Smooth muscle cell (in vitro differentiated cells): ENCODE data around the gene SNTG2. TPM values are rescaled to one million over a fixed set of nuclear protein-coding genes. Genes with fewer than 3 reads are reported as not detected.

Source experiments
- DNase-seq: peaks from one replicate; lab custom pipeline; 2025; ENCODE audit not compliant: unreplicated experiment; lab: John Stamatoyannopoulos, UW
- H2AFZ ChIP-seq: fragments of 200-600 bp; sonication (generic); 2 replicates; pipeline ENCODE4 v1.6.0; 2016; ENCODE audit warnings: antibody characterized with exemption, low read depth, mild to moderate bottlenecking
- H3F3A ChIP-seq: fragments of 200-600 bp; sonication (generic); 2 replicates; pipeline ENCODE4 v1.6.0; 2017; ENCODE audit warnings: antibody characterized with exemption, low read depth
- H3K27ac ChIP-seq: fragments of 200-600 bp; sonication (generic); 2 replicates; pipeline ENCODE4 v1.5.1; 2016; ENCODE audit warnings: low read depth, mild to moderate bottlenecking
- H3K27me3 ChIP-seq: fragments of 200-600 bp; sonication (generic); 2 replicates; pipeline ENCODE4 v1.6.1; 2016; ENCODE audit warnings: low read depth, mild to moderate bottlenecking
- H3K36me3 ChIP-seq: fragments of 200-600 bp; sonication (generic); 2 replicates; pipeline ENCODE4 v1.5.1; 2016; ENCODE audit warnings: low read depth
- H3K4me1 ChIP-seq: fragments of 200-600 bp; sonication (generic); 2 replicates; pipeline ENCODE4 v1.5.1; 2016; ENCODE audit warnings: low read depth
- H3K4me2 ChIP-seq: fragments of 200-600 bp; sonication (generic); 2 replicates; pipeline ENCODE4 v1.6.0; 2016; ENCODE audit warnings: mild to moderate bottlenecking
- H3K4me3 ChIP-seq: fragments of 200-600 bp; sonication (generic); 2 replicates; pipeline ENCODE4 v1.5.1; 2016; ENCODE audit warnings: mild to moderate bottlenecking
- H3K79me2 ChIP-seq: fragments of 200-600 bp; sonication (generic); 2 replicates; pipeline ENCODE4 v1.6.0; 2016; ENCODE audit warnings: low read depth, mild to moderate bottlenecking
- H3K9ac ChIP-seq: fragments of 200-600 bp; sonication (generic); 2 replicates; pipeline ENCODE4 v1.6.0; 2016; ENCODE audit warnings: low read depth
- H3K9me3 ChIP-seq: fragments of 200-600 bp; sonication (generic); replicated peaks from 2 replicates; pipeline ENCODE4 v1.5.1; 2016; ENCODE audit warnings: low read depth
- H4K20me1 ChIP-seq: fragments of 200-600 bp; sonication (generic); 2 replicates; pipeline ENCODE4 v1.6.0; 2016; ENCODE audit warnings: low read depth
- CTCF ChIP-seq: fragments of 200-600 bp; sonication (generic); IDR thresholded peaks from 2 replicates; pipeline ENCODE4 v1.5.1; 2017; ENCODE audit warnings: borderline replicate concordance, mild to moderate bottlenecking, antibody characterized with exemption; ENCODE audit not compliant: insufficient read depth, poor library complexity, severe bottlenecking
- WGBS: methylation state at CpG from one replicate; pipeline ENCODE4 v1.1.7; 2016; ENCODE audit warnings: low lambda C conversion rate; 5-methylcytosine and 5-hydroxymethylcytosine counted together
- polyA plus RNA-seq: library from polyadenylated mRNA; unstranded; fragments of >200 nt; fragmentation: Nextera tagmentation; extraction: Ambion mirVana; gene quantifications from 2 replicates; pipeline ENCODE4 v1.2.1, GENCODE V29; 2016
- total RNA-seq: library from RNA; depleted of rRNA; stranded (reverse); fragments of >200 nt; gene quantifications from 2 replicates; pipeline ENCODE4 v1.2.3, GENCODE V29; 2014

SNTG2 gene
- total and polyA plus RNA-seq, 2 experiments from 2014 or later: 0.56 TPM; not detected in 1

GRCh38 chr2:1068822-1069221 is 118.2 kb downstream of the SNTG2 start:
- 54% methylated on average over 7 of the region's 7 CpGs for WGBS
- no peak for DNase-seq
- Histone ChIP-seq H3K4me3 (no peak overlapping the region), H4K20me1 (no peaks in the 10 kb centered on the region), H3F3A (no peaks in the 10 kb centered on the region), H3K4me1 (no peaks in the 10 kb centered on the region), H3K27ac (no peak overlapping the region), H3K9me3 (no peaks in the 10 kb centered on the region), H3K27me3 (no peaks in the 10 kb centered on the region), H2AFZ (no peak overlapping the region), H3K4me2 (no peak overlapping the region), H3K79me2 (no peaks in the 10 kb centered on the region), H3K36me3 (no peaks in the 10 kb centered on the region), H3K9ac (no peak overlapping the region)
- TF ChIP-seq CTCF: no peak

- no peak for TF ChIP-seq CTCF
- DNase-seq: no peak
- Histone ChIP-seq H3K9ac (no peak overlapping the region), H4K20me1 (no peaks in the 10 kb centered on the region), H3K4me2 (no peak overlapping the region), H3K9me3 (no peaks in the 10 kb centered on the region), H2AFZ (no peak overlapping the region), H3F3A (no peaks in the 10 kb centered on the region), H3K27me3 (no peaks in the 10 kb centered on the region), H3K27ac (no peak overlapping the region), H3K4me3 (no peak overlapping the region), H3K4me1 (no peaks in the 10 kb centered on the region), H3K36me3 (no peaks in the 10 kb centered on the region), H3K79me2 (no peaks in the 10 kb centered on the region)
- 91% methylated on average over 15 of the region's 15 CpGs for WGBS
Observed at GRCh38 chr2:1069847-1070246, 119.2 kb downstream of the SNTG2 start.

- Histone ChIP-seq H3K27me3 (no peaks in the 10 kb centered on the region), H3K27ac (no peak overlapping the region), H3K4me1 (no peaks in the 10 kb centered on the region), H3F3A (no peaks in the 10 kb centered on the region), H3K4me3 (no peak overlapping the region), H3K36me3 (no peaks in the 10 kb centered on the region), H3K4me2 (no peak overlapping the region), H3K9me3 (no peaks in the 10 kb centered on the region), H2AFZ (no peak overlapping the region), H3K79me2 (no peaks in the 10 kb centered on the region), H4K20me1 (no peaks in the 10 kb centered on the region), H3K9ac (no peak overlapping the region)
- no peak for DNase-seq
- no peak for TF ChIP-seq CTCF
- WGBS: 91% methylated on average over 7 of the region's 7 CpGs
Observed at GRCh38 chr2:1070601-1071000, 120.0 kb downstream of the SNTG2 start.

- Histone ChIP-seq H3K4me3 (no peak overlapping the region), H3K36me3 (no peaks in the 10 kb centered on the region), H3F3A (no peaks in the 10 kb centered on the region), H3K9ac (no peak overlapping the region), H3K79me2 (no peaks in the 10 kb centered on the region), H3K4me1 (no peaks in the 10 kb centered on the region), H3K4me2 (no peak overlapping the region), H3K9me3 (no peaks in the 10 kb centered on the region), H3K27me3 (no peaks in the 10 kb centered on the region), H2AFZ (no peak overlapping the region), H4K20me1 (no peaks in the 10 kb centered on the region), H3K27ac (no peak overlapping the region)
- WGBS: 93% methylated on average over 3 of the region's 3 CpGs
- no peak for TF ChIP-seq CTCF
- no peak for DNase-seq
Observed at GRCh38 chr2:1071650-1072049, 121.0 kb downstream of the SNTG2 start.
